SU-DHL-6 (cell line): Measurements from ENCODE around the gene ZNF512B.

Experiments used
- CTCF ChIP-seq: fragments of 200-600 bp; sonication (generic); IDR thresholded peaks from one replicate; pipeline ENCODE4 v1.5.1; 2017; ENCODE audit warnings: antibody characterized with exemption, mild to moderate bottlenecking, low read length, moderate library complexity; ENCODE audit not compliant: insufficient read depth, poor library complexity, severe bottlenecking
- EZH2phosphoT487 ChIP-seq: fragments of 200-600 bp; sonication (generic), shearing (Covaris generic); conservative IDR thresholded peaks from 2 replicates; pipeline ENCODE4 v1.6.1; 2018; ENCODE audit warnings: mild to moderate bottlenecking, antibody characterized with exemption, low read length, moderate library complexity, mixed read lengths

DNA sequence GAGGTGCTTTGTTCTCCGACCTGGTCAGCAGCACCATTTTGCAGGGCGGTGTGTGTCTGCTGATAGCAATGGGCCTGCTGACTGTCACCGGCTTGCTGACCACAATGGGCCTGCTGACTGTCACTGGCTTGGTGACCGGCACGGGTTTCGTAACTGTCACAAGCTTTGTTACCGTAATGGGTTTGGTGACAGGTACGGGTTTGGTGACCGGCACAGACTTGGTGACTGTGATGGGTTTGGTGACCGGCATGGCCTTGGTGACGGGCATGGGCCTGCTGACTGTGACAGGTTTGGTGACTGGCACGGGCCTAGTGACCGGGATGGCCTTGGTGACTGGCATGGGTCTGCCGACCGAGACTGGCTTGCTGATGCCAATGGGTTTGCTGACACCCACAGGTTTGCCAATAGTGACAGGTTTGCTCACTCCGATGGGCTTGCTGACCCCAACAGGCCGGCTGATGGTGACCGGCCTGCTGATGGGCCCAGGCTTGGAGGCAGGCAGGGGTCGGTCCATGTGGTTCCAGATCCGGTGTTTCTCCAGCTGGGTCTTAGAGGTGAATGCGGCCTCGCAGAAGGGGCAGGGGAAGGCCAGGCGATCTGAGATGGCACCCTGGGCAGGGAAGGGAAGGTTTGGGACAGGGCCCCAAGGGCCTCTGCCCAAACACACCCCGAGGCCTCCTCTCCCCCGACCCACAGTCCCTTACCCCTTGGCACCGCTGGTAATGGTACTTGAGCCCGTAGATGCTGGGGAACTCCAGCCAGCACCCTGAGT is 3.4 kb downstream of the ZNF512B start:
- TF ChIP-seq CTCF (no peak), EZH2phosphoT487 (no peak)
